IPS DF 19.7 (cell line): ENCODE data around the gene SLC39A12.
A peak's percentile ranks its signal among the peaks of the same experiment; 100 is the strongest.

ENCODE experiments used
- DNase-seq: peaks from one replicate; pipeline ENCODE4 v3.0.0-alpha.2; 2013; ENCODE audit warnings: low read depth, low spot score

The SLC39A12 gene

GRCh38 chr10:18044976-18045720 lies 93.4 kb downstream of the SLC39A12 start:
- DNase-seq = peak; percentile 33

- no peak for DNase-seq
These were observed 104.9 kb downstream of the SLC39A12 start for GRCh38 chr10:18056583-18056982.

GRCh38 chr10:18059826-18060559 lies 108.3 kb downstream of the SLC39A12 start:
- DNase-seq = no peak

- DNase-seq = no peak
These were observed 115.2 kb downstream of the SLC39A12 start for GRCh38 chr10:18066947-18067346.

- DNase-seq = no peak
These were observed 116.7 kb downstream of the SLC39A12 start for GRCh38 chr10:18068401-18068800.

GRCh38 chr10:18071591-18071990 lies 119.9 kb downstream of the SLC39A12 start:
- DNase-seq = no peak

- DNase-seq = no peak
These were observed 121.6 kb downstream of the SLC39A12 start for GRCh38 chr10:18073314-18073713.

- DNase-seq = no peak
These were observed 124.2 kb downstream of the SLC39A12 start for GRCh38 chr10:18075881-18076280.

- DNase-seq = no peak
These were observed 128.1 kb downstream of the SLC39A12 start for GRCh38 chr10:18079665-18080295.

GRCh38 chr10:18082381-18082780 lies 130.7 kb downstream of the SLC39A12 start:
- no peak for DNase-seq

- DNase-seq = no peak
These were observed 134.1 kb downstream of the SLC39A12 start for GRCh38 chr10:18085855-18086254.

- DNase-seq = no peak
These were observed 135.0 kb downstream of the SLC39A12 start for GRCh38 chr10:18086746-18087145.

- DNase-seq = no peak
These were observed 135.6 kb downstream of the SLC39A12 start for GRCh38 chr10:18087355-18087754.
